Activated CD8-positive, alpha-beta memory T cell treated with anti-CD3 and anti-CD28 coated beads for 48 hours (primary cell): ENCODE results near the gene NR1H2.
"Not testable (repeated sequence)": the region's sequence is repeated elsewhere in the genome, so short reads cannot be mapped to it uniquely, and the experiment has no call there.

ENCODE experiments used
- DNase-seq, 3 experiments: peaks; one replicate each; pipeline ENCODE4 v3.0.0-alpha.2; 2020; ENCODE audit warnings: low read depth in 2 of 3, low spot score in 2 of 3

The NR1H2 gene

DNA sequence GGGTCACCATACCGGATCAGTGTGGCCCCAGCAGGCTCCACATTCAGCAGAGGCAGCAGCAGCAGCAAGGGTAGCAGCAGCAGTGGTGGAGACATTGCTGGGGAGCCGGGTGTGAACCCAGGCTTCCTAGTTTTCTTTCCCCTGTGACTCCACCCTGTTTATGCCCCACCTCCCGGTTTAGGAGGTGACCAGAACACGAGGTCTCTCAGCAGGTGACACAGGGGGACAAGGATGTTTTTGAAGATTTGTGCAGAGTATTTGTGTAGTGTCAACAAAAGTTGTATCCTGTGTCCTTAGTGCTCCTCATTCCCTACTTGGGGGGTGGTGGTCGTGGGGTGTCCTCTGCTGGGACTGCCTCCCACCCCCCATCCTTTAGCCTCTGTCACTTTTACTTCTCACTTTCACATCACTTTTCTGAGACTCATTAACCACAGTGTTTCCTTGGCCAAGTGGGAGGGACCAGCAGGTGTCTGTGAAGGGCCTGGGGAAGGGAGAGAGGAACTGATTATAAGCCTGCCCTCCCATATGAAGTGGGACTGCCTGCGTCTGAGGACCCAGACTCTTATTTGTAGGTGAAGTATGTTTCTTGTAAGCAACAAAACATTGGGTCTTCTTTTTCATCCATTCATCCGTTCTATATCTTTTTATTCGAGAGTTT, 31.5 kb upstream of the NR1H2 start:
- no peak for DNase-seq

DNA sequence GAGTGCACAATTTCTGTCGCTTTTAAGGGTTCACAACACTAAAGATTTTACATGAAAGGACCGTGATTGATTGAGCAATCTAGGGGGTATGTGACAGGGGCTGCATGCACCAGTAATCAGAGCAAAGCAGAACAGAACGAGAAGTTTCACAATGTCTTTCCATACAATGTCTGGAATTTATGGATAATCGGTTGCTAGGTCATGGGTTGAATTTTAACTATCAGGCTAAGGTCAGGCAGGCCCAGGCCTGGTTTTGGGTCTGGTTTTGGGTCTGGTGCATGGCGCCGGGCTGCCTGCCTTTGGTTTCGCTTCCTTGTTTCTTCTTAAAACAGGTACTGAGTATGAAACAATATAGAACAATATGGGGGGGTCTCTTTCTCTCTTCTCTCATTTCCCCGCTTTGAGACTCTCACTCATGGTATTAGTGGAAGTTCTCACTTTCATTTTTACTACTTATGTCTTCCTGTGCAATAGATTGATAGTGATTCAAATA, 29.1 kb upstream of the NR1H2 start:
- DNase-seq: not testable (repeated sequence)

DNA sequence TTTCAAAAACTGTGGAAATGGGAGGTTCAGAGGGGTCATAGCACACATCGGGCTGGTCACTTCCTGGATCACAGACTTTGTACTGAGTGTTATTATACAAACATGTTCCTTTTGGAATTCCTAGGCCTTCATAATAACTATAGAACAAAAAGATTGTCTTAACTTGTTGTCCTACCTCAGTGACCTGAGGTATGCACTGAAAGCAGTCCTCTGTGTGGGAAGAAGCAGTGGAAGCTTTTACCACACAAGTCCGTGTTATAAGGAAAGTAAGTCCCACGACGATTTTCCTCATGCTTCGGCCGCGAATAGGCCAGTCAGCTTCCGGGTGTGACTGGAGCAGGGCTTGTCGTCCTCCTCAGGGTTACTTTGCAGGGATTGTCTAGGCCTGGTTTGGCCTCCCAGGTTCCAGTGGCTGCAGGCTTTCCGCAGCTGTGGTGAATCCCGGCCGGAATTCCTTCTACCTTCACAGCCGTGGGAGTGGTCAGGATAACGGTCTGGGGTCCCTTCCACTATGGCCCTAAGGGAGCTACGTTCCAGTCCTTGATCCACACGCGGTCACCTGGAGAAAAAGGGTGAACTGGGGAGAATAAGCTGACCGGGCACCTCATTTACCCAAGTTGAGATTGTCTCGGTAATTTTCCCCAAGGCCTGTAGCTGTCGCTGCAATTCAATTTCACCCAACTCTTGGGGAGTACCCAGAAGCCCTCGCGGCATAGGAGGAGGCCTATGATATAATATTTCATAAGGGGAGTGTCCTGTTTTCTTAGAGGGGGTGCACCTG, 26.8 kb upstream of the NR1H2 start:
- DNase-seq: no peak

DNA sequence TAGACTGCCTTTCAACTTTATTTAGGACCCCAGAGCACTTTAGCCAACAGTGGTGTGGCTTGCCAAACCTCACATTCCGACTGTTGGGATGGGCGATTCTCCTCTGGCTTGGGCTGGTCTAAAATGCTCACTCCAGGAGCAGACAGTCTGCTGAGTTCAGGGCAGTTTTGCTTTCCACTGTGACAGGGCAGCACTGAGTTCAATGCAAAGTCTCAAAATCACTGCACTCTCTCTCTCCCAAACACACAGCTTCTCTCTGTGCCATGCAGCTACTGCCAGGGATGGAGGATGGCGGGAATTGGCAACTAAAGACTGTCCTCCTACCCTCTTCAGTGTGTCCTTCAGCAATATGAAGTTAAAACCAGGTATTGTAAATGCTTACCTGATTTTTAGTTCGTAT, 24.0 kb upstream of the NR1H2 start:
- no peak for DNase-seq

DNA sequence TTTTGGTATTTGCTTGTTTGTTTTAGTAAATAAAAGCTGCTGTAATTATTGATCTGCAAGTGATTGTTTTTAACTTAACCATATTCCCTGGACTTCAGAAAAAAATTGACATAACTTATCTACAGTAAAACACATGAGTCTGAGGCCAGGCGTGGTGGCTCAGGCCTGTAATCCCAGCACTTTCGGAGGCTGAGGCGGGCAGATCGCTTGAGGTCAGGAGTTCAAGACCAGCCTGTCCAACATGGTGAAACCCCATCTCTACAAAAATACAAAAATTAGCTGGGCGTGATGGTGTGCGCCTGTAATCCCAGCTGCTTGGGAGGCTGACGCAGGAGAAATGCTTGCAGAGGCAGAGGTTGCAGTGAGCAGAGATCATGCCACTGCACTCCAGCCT, 22.8 kb upstream of the NR1H2 start:
- DNase-seq: not testable (repeated sequence)

DNA sequence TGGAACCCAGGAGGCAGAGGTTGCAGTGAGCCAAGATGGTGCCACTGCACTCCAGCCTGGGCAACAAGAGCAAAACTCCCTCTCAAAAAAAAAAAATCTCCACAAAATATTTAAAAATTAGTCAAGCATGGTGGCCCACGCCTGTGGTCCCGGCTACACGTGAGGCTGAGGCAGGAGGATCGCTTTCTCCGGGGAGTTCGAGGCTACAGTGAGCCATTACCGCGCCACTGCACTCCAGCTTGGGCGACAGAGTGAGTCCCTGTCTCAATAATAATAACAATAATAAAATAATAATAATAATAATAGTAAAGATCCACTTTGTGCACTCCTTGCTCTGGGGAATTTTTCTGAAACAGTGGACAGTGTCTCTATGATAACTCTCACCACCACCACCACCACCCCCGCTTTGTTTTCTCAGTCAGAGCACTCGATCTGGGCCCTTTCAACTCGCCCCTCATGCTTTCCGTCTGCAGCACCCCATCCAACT, 19.5 kb upstream of the NR1H2 start:
- no peak for DNase-seq

DNA sequence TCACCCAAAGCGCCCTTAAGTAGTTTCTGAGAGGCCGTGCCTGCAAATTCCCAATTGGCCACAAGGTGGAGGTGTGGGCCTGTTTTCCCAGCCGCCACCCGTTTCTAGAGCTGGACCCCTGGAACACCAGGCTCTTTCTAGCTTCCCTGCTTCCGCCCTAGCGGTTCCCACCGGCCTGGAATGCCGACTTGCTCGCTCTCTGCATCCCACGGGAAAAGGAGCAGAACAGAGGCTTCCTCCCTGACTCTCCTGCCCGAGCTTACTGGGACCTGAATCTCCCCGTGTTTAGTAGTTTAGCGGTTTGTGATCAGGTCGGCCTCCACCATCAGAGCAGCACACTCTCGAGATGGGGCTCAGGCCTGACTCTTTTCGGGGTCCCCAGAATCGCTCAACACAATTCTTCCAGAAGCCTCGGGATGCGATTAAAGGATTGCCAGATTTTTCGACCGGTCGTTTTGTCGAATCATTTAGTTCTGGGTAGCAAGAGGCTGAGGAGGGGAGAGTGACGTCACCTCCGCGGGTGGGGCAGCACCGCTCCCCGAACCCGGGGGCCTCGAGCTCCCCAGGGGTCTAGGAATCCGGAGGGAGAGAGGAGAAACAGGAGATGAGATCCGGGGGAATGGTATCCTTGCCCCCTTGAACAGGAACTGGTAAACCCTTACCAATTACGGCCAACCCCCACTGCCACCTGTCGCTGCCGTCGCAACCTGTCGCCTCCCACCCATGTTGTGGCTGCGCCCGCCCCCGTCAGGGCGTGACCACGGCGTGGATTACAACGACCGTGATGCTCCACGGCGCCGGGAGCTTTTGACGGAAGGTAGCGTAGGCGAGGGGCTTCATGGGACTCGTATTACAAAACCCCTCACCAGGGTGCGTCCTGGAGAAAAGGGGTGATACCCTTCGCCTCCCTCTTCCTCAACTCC, 18.8 kb upstream of the NR1H2 start:
- DNase-seq: peak in 2 of 3 experiments; percentile 65 to 67

DNA sequence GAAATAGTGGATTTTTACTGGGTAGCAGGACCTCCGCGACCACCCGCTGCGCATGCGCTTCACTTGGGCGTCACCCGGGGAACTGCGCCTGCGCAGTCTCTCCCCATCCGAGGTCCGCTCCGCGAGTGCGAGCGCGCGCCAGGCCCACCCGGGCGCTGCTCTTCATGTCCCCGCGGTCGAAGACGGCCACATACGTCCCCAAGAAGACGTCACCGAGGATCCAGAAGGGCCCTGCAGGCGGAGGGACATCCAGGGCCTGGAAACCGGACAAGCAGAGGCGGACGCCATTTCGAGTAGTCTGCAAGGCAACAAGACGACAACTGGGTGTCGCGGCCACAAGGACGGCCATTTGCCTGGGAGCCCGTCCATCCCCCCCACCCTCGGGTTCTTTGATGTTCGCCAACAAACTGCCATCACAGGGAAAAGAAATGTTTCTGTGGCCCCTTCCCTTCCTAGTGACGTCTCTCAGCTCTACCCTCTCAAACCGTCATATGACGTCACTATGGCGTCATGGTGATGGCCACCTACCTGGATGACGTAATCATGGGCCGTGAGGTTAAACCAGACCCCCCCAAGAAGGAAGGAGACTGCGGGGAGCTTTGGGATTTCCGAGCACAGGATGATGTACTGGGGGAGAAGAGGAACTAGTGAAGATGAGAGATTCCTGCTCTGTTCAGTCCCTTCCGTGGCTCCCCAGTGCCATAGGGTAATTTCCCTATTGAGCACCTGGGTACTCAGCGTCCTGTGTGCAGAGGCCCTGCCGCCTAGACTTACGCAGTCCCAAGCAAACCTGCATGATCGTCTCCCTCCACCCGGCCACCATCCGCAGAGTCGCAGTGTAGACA, 17.6 kb upstream of the NR1H2 start:
- DNase-seq: peak in 1 of 3 experiments; percentile 63

DNA sequence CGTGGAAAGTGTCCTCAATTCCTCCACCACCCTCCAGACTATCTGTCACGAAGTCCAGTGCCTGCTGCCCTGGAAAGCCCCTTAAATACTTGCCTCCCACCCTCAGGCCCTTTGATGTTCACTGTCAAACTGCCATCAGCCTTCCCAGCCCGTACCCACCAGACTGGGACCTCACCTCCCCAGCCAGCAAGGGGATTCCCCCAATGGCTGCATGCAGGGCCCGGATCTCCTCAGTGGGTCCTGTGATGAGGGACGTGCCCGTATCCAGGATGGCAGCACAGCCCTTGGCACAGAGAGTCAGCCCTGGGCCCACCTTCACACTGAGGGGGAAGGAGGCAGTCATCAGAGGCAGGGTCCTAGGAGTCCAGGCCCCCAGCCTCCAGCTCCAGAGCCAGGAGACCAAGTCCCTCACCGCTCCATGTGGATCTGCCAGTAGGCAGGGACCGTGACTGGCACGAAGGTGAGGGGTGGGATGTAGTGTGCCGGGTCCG, 16.9 kb upstream of the NR1H2 start:
- DNase-seq: no peak

DNA sequence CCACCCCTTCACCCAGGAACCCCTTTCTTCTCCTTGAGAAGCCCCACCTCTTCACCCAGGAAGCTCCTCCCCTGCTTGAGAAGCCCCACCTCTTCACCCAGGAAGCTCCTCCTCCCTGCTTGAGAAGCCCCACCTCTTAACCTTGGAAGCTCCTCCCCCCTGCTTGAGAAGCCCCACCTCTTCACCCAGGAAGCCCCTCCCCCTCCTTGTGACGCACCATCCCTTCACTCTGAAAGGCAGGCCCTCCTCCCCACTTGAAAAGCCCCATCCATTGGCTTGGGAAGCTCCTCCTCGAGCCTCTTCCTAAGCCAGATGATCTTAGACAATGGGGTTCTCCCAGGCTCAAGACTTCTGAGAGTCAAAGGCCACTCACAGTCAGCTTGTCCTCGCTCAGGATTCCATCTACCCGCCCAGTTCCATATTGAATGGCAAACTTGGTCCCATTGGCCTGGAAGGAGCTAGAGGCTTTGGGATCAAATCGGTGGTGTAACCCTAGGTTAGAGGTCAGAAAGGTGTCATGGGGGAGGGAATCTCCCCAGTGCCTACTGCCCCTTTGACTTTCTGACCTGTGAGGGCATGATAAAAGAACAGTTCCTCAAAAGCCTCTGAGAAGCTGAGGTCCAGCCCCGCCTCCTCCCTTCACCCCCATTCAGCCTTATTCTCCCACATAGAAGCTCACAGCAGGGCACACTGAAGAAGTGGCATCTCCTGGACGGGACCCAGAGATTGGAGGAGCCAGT, 14.8 kb upstream of the NR1H2 start:
- no peak for DNase-seq

DNA sequence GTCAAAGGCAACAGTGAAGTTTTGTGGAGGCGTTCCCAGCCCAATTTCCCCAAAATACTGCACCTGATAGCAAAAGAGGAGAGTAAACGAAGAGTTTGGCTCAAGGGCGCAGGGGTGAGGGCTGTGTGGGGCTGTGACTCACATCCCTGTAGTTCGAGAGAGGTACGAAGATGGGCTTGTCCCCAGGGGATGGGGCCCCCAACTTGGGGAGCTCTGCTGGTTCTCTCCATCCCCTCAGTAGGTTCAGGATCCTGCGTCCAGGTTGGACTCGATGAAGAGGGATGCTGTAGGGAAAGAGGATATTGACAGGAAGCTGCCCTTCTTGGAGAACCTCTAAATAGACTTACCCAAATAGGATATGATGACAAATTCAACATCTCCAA, 14.2 kb upstream of the NR1H2 start:
- no peak for DNase-seq

DNA sequence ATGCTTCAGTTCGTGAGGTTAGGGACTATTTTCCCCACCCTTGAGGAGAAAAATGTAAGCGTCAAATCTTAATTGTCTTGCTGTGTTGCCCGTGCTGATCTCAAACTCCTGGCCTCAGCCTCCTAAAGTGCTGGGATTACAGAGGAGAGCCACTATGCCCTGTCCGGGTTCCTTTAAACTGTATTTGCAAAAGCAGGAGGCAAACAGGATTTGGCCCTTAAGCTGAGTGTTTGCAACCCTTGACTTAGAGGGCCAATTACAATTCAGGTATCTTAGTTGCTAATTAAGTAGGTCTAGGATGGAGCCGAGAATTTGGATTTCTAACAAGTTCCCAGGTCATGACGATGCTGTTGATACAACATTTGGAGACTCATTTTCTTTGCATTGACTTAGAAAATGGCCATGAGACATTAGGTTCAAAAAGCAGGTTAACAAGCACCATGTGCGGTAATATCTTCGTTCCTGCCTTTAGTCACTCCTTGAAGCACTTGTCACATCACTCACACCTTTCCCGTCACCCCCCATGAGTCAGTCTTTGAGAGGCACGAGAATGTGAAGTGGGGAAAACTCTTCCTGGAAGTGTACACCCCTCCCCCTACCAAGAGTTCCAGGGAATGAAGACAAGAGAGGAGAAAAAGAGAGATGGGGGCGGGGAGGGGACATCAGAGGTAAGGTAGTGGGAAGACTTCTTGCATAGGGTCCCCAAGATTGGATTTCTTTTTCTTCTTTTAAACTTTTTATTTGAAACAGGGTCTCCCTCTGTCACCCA, 13.4 kb upstream of the NR1H2 start:
- DNase-seq: peak in 1 of 3 experiments; percentile 44

DNA sequence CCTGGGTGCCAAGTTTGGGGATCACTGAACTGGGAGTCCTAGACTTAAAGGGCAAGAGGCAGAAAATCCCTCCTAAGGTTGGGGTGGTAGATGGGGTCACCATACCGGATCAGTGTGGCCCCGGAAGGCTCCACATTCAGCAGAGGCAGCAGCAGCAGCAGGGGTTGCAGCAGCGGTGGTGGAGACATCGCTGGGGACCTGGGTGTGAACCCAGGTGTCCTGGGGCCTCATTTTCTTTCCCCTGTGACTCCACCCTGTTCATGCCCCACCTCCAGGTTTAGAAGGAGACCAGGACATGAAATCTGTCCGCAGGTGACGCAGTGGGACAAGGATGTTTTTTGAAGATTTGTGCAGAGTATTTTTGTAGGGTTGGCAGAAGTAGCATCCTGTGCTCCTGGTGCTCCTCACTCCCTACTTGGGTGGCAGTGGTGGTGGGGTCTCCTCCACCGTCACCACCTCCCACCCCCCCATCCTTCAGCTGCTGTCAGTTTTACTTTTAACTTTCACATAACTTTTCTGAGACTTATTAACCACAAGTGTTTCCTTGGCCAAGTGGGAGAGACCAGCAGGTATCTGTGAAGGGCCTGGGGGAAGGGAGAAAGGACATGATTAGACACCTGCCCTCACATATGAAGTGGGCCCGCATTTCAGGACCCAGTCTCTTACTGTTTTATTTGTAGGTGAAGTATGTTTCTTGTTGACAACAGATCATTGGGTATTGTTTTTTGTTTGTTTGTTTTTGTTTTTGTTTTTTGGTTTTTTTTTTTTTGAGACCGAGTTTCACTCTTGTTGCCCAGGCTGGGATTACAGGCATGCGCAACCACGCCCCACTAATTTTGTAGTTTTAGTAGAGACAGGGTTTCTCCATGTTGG, 10.6 kb upstream of the NR1H2 start, which contains the start of gene NAPSA:
Gene NAPSA (minus strand): TSS at position 206 of the 873 bp plus-strand sequence. CDS start 18 bp downstream, at position 188.
- no peak for DNase-seq

DNA sequence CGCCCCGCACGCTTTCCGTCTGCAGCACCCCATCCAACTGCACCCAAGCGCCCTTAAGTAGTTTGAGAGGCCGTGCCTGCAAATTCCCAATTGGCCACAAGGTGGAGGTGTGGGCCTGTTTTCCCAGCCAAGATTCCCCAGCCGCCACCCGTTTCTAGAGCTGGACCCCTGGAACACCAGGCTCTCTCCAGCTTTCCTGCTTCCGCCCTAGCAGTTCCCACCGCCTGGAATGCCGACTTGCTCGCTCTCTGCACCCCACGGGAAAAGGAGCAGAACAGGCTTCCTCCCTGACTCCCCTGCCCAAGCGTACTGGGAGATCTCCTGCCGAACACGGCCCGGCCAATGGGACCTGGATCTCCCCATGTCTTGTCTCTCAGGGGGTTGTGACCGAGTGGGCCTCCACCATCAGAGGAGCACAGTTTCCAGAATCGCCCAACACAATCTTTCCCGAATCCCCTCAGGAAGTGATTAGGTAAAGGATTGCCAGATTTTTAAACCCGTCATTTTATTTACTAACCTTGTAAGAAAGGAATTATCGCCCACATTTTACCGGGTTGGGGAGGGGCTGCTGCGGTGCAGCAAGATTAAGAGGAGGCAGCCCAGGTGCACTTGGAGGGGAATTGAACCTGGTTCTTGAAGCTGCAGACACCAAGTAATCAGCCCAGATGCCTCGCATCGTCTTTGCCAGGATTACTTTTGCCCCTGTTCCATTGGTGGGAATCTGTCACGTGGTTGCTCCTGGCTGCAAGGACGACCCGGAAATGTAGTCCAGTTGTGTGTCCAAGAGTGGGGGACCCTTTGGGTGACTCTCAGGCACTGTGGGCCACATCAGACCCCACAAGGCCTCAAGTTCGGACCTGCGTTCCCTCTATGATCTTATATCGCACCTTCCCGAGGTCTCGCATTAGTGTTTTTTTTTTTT, 7.3 kb upstream of the NR1H2 start:
- peak in 2 of 3 experiments; percentile 74 to 76 for DNase-seq

DNA sequence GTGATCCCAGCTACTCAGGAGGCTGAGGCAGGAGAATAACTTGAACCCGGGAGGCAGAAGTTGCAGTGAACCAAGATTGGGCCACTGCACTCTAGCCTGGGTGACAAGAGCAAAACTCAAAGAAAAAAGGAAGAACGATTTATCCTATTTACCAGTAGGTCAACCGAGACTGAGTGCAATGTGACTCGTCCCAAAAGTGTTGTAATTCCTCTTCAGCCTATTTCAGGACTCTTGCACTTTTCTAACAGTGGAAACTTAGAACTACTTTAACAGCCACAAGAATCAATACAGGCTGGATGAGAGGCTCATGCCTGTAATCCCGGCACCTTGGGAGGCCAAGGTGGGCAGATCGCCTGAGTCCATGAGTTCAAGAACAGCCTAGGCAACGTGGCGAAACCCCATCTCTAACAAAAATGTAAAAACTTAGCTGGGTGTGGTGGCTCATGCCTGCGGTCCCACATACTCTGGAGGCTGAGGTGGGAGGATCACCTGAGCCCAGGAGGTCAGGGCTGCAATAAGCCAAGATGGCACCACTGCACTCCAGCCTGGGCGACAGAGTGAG, 4.3 kb upstream of the NR1H2 start:
- no peak for DNase-seq

DNA sequence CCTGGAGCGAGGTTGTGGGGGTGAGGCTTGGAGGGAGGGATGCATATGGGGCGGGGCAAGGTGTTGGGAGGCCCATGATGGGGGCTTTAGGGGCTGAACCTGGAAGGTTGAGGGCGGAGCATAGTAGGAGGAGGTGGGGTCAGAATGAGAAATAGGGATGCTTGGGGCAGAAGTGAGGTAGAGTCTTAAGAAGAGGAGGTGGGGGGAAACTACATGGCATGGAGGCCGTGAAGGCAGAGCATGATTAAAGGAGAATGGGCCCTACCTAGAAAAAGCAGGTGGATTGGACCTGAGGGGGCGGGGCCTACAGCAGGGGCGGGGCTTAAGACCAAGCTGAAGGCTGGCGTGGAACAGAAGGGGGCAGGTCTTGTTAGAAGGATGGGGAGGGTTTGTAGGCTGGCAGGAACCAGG, 799 bp downstream of the NR1H2 start:
- DNase-seq: no peak
